ENCODE data around the gene LRBA.
"Not testable (repeated sequence)": the region's sequence is repeated elsewhere in the genome, so short reads cannot be mapped to it uniquely, and the experiment has no call there.

The LRBA gene

DNA sequence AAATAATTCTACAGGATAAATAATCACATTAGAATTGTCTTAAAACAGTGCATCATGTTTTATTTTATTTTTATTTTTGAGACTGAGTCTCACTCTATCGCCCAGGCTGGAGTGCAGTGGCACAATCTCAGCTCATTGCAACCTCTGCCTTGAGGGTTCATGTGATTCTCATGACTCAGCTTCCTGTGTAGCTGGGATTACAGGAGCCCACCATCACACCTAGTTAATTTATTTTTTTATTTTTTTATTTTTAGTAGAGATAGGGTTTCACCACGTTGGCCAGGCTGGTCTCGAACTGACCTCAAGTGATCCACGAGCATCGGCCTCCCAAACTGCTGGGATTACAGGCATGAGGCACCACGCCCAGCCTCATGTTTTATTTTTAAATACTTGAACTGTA, 353.5 kb downstream of the LRBA start:
- not testable (repeated sequence) for H3K27ac Mint-ChIP-seq

DNA sequence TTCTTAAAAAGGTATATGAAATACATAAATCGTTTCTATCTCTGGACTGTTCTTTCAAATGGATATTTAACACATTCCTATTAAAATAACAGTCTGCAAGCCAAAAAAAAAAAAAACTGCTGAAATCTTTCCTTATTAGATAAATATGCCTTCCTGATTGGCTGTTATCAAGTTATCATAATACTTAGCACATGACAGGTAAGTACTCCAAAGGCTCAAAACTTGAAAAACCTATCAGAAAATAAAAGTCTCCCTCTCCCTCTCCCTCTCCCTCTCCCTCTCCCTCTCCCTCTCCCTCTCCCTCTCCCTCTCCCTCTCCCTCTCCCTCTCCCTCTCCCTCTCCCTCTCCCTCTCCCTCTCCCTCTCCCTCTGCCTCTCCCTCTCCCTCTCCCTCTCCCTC, 356.8 kb downstream of the LRBA start:
- H3K27me3 Mint-ChIP-seq, H3K4me1 Mint-ChIP-seq, ATAC-seq, H3K9me3 Mint-ChIP-seq, H3K27ac Mint-ChIP-seq, DNase-seq, H3K4me3 Mint-ChIP-seq: not testable (repeated sequence)

More for the DNA sequence above, 353.5 kb downstream of the LRBA start:
- ATAC-seq, H3K4me1 Mint-ChIP-seq, DNase-seq, H3K4me3 Mint-ChIP-seq, H3K27me3 Mint-ChIP-seq, H3K9me3 Mint-ChIP-seq: not testable (repeated sequence)

DNA sequence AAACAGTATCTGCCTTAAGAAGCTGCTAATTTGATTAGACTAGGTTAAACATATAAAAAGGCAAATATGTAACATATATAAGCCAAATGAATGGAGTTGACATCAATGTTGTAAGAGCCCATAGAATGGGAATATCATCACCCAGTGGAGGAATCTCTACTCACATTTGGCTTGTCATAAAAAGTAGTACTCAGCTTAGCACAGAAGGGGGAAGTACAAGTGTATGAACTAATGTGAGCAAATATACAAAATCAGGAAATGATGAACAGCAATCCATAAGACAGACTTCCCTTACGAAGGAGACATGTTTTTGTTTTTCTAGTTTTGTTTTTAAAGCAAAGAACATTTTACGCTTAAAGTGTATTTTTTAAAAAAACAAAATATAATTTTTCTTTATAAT, 358.2 kb downstream of the LRBA start:
- ATAC-seq = no peak
- DNase-seq = no peak
- Mint-ChIP-seq H3K27ac (no peak overlapping the region), H3K4me3 (no peak overlapping the region), H3K4me1 (no peaks in the 10 kb centered on the region), H3K27me3 (no peaks in the 10 kb centered on the region), H3K9me3 (peaks cover 8 to 9% of the 10 kb centered on the region in 2 donors)

DNA sequence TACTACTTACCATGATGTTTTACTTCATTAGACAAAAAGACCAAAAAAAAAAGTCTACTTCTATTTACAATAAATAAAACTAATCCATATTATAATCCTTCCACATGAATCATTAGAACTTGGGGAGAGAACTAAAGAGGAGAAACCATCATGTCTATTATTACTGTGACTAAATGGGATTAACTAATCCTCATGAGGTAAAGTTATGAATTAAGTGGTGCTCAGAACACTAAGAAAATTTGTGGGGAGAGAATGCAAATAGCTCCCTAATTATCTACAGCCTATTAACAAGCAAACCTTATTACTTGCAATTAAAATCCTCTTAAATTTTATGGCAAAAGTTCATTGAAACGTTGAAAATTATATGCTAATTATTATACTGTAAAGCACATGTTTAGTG, 364.3 kb downstream of the LRBA start:
- no peak overlapping the region for H3K4me3 Mint-ChIP-seq
- no peaks in the 10 kb centered on the region for H3K27me3 Mint-ChIP-seq
- DNase-seq (no peak), ATAC-seq (no peak)
- H3K4me1 Mint-ChIP-seq = no peaks in the 10 kb centered on the region
- peaks cover under 1% of the 10 kb centered on the region in 2 donors for H3K9me3 Mint-ChIP-seq
- no peak overlapping the region for H3K27ac Mint-ChIP-seq

DNA sequence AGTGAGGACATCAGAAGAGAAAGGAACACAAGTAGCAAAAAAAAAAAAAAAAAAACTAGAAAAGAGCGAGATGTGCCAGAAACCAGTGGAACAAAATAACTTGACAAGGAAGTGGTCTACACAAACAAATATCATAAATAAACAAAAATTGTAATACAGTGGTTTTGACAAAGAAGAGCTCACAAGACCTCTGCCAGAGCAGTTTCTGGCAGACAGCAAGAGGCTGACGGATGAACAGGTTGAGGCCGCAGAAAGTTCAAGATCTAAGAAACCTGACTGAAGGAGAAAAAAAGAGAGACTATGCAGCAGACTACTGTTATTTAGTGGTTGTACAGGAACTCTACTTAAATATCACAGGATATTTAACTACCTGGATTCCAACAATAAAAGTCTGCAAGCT, 367.0 kb downstream of the LRBA start:
- H3K9me3 Mint-ChIP-seq = no peaks in the 10 kb centered on the region
- DNase-seq (no peak), ATAC-seq (no peak)
- H3K27ac Mint-ChIP-seq = no peak overlapping the region
- H3K27me3 Mint-ChIP-seq = no peaks in the 10 kb centered on the region
- no peaks in the 10 kb centered on the region for H3K4me1 Mint-ChIP-seq
- no peak overlapping the region for H3K4me3 Mint-ChIP-seq

DNA sequence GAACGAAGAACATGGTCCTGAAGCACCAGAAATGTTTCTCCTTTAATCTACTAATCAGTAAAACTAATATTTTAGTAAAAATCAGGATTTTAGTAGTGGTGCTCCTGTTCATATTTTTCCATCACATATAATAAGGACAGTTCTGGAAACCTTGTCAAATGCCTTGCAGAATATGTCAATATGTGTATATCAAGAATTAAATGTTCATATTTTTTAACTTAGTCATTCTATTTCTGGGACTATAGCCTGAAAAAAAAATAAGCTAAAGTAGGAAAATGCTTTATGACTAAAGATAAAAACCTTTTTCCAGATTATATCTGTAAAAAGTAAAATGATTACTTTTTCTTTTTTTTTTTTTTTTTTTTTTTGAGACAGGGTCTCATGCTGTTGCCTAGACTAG, 368.1 kb downstream of the LRBA start:
- no peaks in the 10 kb centered on the region for H3K27me3 Mint-ChIP-seq
- no peaks in the 10 kb centered on the region for H3K9me3 Mint-ChIP-seq
- no peak overlapping the region for H3K27ac Mint-ChIP-seq
- ATAC-seq = no peak
- no peaks in the 10 kb centered on the region for H3K4me1 Mint-ChIP-seq
- DNase-seq = no peak
- H3K4me3 Mint-ChIP-seq = no peak overlapping the region

DNA sequence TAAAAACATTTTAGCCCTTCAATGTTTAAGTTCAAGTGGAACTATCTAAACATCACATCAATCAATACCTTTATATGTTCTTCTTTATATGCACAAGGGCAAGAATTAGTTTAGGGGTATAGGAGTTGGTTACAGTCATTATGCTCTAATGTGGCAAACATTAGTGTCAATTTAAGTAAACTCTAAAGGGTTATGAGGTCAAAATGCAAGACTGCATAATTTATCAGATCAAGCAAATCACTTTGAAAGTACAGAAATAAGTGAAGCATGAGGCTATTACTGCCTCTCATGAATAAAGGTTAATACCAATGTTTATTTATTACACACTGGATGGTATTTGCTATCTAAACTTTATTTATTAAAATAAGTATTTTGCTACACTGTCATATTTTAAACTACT, 373.5 kb downstream of the LRBA start:
- no peaks in the 10 kb centered on the region for H3K27me3 Mint-ChIP-seq
- no peak overlapping the region for H3K4me3 Mint-ChIP-seq
- H3K9me3 Mint-ChIP-seq = no peaks in the 10 kb centered on the region
- ATAC-seq = no peak
- no peaks in the 10 kb centered on the region for H3K4me1 Mint-ChIP-seq
- H3K27ac Mint-ChIP-seq = no peak overlapping the region
- no peak for DNase-seq

DNA sequence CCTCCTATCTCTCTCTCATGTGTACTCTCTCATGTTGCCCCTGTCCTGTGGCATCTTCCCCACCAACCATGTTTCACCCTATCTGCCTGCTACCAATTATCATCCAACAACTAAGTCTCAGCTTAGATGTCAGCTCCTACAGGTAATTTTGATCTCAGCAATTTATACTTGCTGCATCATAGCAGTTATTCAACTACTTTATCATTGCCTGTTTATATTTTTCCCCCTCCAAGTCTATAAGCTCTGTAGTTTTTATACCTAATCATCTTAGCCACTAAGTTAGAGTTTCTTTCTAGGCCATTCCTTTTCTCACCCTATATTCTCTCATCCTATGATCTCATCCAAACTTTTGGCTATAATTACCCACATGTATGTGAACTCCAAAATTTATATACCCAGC, 382.4 kb downstream of the LRBA start:
- Mint-ChIP-seq H3K4me1 (no peaks in the 10 kb centered on the region), H3K9me3 (peaks cover 19 to 25% of the 10 kb centered on the region in 2 donors), H3K27me3 (no peaks in the 10 kb centered on the region), H3K27ac (no peak overlapping the region), H3K4me3 (no peak overlapping the region)
- DNase-seq (no peak), ATAC-seq (no peak)

DNA sequence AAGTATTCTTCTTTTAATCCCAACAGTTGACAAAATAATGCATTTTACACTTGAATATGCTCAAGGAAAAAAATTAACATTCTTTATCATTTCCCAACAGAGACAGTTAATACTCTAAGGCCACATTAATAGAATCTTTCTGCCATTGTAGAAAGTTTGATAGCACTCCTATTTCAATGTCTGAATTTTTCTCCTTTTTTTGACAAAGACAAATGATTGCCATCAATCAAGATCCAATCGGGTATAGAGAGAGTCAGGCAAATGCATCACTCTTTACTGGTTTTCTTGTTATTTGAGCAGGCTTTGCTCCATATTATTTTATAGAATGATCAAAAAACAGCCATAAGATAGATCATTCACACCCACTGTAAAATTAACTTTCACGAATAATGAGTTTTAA, 387.0 kb downstream of the LRBA start:
- Mint-ChIP-seq H3K4me3 (no peak overlapping the region), H3K27ac (no peak overlapping the region), H3K4me1 (no peaks in the 10 kb centered on the region), H3K9me3 (peaks cover 0 to 10% of the 10 kb centered on the region in 2 donors), H3K27me3 (no peaks in the 10 kb centered on the region)
- DNase-seq (no peak), ATAC-seq (no peak)

DNA sequence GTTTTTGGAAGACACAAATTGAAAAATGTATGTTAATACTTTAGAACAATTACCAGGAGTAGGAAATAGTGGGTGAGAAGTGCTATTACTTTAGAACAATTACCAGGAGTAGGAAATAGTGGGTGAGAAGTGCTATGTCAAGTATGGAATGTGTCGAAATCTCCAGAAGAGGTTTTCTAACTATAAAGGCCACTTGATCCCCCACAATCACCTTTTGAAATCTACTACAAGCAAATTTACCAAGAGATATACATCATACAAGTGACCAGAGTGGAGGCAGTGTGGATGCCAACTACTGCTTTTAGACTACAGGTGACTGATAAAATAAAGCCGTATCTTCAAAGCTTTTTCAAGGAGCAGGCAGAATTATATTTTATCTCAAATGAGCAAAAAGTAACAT, 390.1 kb downstream of the LRBA start:
- Mint-ChIP-seq H3K27ac (peak overlapping the region in 1 of 2 donors; percentile 44), H3K4me1 (no peaks in the 10 kb centered on the region), H3K4me3 (no peak overlapping the region), H3K9me3 (no peaks in the 10 kb centered on the region), H3K27me3 (no peaks in the 10 kb centered on the region)
- DNase-seq = no peak
- no peak for ATAC-seq

DNA sequence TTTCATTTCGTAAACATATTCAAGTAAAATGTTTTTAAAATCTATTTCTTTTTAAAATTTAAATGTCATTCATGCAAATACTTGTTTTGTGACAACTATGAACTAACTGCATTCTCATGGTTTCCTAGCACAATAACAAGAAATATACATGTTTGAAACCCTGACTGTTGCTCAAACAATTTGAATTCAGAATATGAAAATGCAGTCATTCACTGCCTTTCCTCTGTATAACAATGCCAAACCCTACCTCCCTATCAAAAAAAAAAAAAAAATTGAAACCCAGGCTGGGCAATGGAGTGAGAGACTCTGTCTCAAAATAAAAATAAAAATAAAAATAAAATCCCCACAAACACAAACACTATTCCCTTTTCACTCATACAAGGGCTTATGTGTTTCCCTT, 391.0 kb downstream of the LRBA start:
- no peak for ATAC-seq
- Mint-ChIP-seq H3K4me3 (no peak overlapping the region), H3K27ac (no peak overlapping the region), H3K9me3 (no peaks in the 10 kb centered on the region), H3K27me3 (no peaks in the 10 kb centered on the region), H3K4me1 (no peaks in the 10 kb centered on the region)
- DNase-seq = no peak

DNA sequence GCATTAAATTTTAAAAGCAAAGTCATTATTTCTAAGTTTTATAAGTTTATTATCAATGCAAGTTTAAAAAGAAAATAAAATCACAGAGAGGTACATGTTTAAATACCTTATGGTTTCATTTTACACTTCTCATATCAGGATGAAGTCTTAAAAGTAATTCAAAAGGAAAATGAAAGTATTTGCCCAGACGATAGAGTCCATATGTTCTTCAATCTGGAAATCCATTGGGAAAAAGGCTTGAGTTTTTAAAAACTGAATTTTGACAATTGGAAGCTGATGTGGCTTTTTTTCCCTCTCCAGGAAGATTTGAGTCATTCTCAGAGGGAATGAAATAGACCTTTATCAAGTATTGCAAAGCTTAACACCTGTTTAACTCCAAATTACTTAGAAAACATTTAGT, 396.0 kb downstream of the LRBA start:
- DNase-seq (no peak), ATAC-seq (no peak)
- H3K27ac Mint-ChIP-seq = no peak overlapping the region
- no peaks in the 10 kb centered on the region for H3K4me1 Mint-ChIP-seq
- H3K4me3 Mint-ChIP-seq = no peak overlapping the region
- H3K9me3 Mint-ChIP-seq = no peaks in the 10 kb centered on the region
- H3K27me3 Mint-ChIP-seq = no peaks in the 10 kb centered on the region

DNA sequence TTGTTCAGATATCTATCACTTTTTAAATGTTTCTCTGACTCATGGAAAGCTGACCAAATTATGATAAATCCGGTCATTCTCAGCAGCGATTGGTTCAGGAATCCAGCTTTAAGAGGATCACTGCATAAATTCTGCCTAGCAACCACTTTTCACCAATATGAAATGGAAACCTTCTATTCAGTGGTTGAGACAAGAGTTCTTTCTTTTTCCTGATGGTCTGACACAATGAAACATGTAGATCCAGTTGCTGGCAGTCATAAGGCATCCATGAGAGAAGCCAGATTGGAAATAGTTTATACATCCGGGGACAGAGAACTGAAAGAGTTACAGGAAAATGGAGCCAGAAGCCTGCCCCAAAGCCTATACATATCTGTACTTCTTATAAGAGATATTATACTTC, 406.0 kb downstream of the LRBA start:
- Mint-ChIP-seq H3K27me3 (no peaks in the 10 kb centered on the region), H3K27ac (no peak overlapping the region), H3K4me3 (no peak overlapping the region), H3K9me3 (no peaks in the 10 kb centered on the region), H3K4me1 (no peaks in the 10 kb centered on the region)
- ATAC-seq = no peak
- no peak for DNase-seq

DNA sequence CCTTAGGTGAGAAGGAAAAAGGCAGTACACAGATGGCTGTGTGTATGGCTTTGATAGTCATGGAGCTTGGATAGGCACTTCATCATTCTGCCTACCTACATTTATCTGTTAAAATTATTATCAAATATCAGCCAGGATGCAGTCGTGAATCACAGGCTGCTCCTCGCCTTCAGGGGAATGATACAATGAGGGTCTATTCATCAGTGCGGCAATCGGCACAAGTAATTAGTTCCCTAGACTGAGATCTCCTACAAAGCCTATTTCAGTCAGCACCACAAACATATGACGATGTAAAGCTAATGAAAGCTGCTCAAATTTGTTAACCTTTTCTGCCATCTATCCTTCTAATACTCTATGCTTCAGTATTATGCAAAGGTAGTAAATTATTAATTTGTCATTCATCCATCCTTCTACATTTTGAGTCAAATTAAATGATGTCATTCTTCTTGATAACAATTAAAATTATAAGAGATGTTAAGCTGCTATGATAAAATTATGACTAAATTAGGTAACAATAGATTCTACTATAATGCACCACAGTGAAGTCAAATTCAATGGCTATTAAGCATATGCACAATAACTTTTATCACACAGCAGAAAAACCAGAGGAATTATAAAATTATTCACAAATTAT, 414.2 kb downstream of the LRBA start:
- H3K27ac Mint-ChIP-seq = no peak overlapping the region
- ATAC-seq = no peak
- H3K27me3 Mint-ChIP-seq = no peaks in the 10 kb centered on the region
- no peaks in the 10 kb centered on the region for H3K4me1 Mint-ChIP-seq
- no peak overlapping the region for H3K4me3 Mint-ChIP-seq
- H3K9me3 Mint-ChIP-seq = no peaks in the 10 kb centered on the region
- no peak for DNase-seq

DNA sequence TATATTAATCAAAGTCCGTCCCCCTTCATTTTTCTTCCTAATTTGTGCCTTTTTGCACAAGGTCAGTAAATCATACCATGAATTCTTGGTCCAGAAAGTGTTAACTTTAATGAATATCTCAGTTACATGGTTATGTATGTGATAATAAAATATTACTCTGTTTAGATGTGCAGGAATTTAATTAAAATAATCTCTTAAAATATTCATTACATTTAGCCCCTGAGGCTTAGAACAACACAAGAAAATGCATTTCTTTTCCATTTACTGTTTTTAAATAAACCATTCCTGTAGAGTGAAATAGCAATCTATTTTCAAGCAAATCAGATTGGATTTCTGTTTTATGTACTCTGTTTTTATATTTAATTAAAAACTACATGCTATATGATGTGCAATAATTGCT, 415.5 kb downstream of the LRBA start:
- Mint-ChIP-seq H3K27ac (no peak overlapping the region), H3K4me1 (no peaks in the 10 kb centered on the region), H3K4me3 (no peak overlapping the region), H3K27me3 (no peaks in the 10 kb centered on the region), H3K9me3 (no peaks in the 10 kb centered on the region)
- DNase-seq (no peak), ATAC-seq (no peak)

DNA sequence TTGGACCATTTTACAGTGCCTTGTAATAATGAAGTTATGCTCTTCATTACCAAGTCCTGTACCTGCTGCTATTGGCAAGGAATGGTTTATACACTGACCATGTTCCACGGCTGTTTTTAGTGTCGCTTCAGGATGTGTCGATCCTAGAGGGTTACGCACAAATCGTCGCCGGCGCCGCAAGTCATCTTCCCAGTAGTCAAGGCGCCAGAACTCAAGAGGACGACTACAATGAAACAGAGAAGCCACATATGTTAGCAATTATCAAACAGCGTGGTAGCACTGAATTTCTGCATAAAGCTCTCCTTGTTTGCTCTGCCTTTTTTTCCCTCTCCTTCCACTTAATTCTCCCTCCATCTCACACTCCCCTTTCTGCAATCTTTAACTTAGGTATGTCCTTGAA, 416.2 kb downstream of the LRBA start:
- ATAC-seq (no peak), DNase-seq (no peak)
- H3K9me3 Mint-ChIP-seq = no peaks in the 10 kb centered on the region
- H3K4me1 Mint-ChIP-seq = no peaks in the 10 kb centered on the region
- H3K27me3 Mint-ChIP-seq = no peaks in the 10 kb centered on the region
- H3K27ac Mint-ChIP-seq = no peak overlapping the region
- H3K4me3 Mint-ChIP-seq = no peak overlapping the region

DNA sequence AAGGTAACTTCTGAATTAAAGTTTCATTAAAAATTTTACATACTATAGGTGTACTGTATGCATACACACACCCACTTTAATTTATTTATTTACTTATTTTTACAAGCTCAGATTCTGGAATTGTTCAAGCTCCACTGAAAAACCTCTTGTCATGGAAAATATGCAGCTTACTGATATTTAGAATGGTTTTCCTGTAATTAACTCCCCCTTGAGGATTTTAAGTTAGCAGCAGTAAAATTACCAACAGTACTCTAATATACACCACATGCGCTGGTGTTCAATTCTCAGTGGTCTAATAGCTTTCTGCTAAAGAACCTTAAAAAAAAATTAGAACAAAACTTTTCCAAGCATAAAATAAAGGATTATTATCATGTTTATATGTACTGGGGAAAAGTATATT, 421.1 kb downstream of the LRBA start:
- ATAC-seq (no peak), DNase-seq (no peak)
- H3K27me3 Mint-ChIP-seq = no peaks in the 10 kb centered on the region
- H3K27ac Mint-ChIP-seq = no peak overlapping the region
- no peaks in the 10 kb centered on the region for H3K4me1 Mint-ChIP-seq
- H3K9me3 Mint-ChIP-seq = no peaks in the 10 kb centered on the region
- no peak overlapping the region for H3K4me3 Mint-ChIP-seq

Measured in stimulated activated naive CD8-positive, alpha-beta T cell treated with anti-CD3 and anti-CD28 coated beads, Interleukin-15, amount 100 ng/mL, for 72 hours (primary cell).